A549 (cell line): ENCODE measurements around the gene KREMEN1.

Source experiments
- BHLHE40 ChIP-seq: IDR thresholded peaks from 2 replicates; pipeline ENCODE4 v1.6.1; 2012; ENCODE audit warnings: low read depth, low read length, inconsistent platforms
- CBX2 ChIP-seq: fragments of 200-600 bp; sonication (generic); IDR thresholded peaks from 2 replicates; pipeline ENCODE4 v1.6.1; 2016; ENCODE audit warnings: low read depth, mild to moderate bottlenecking, borderline replicate concordance
- CTCF ChIP-seq: fragments of >200 bp; sonication (Bioruptor Twin); formaldehyde crosslinking; IDR thresholded peaks from 3 replicates; pipeline ENCODE4 v1.5.1; 2016
- EP300 ChIP-seq, 2 experiments: fragments of >200 bp; sonication (Bioruptor Twin); formaldehyde crosslinking; IDR thresholded peaks; 2 replicates in 1 of 2; 3 replicates in 1 of 2; pipeline ENCODE4 v1.6.1; 2016 to 2017
- HOXB5 ChIP-seq: fragments of 250-450 bp; sonication (Bioruptor Pico); IDR thresholded peaks from 2 replicates; pipeline ENCODE4 v1.5.0; 2020; ENCODE audit warnings: mild to moderate bottlenecking, moderate library complexity
- NR3C1 ChIP-seq: fragments of >200 bp; sonication (Bioruptor Twin); formaldehyde crosslinking; IDR thresholded peaks from 3 replicates; pipeline ENCODE4 v1.6.1; 2017
- POLR2A ChIP-seq: IDR thresholded peaks from 2 replicates; pipeline ENCODE4 v1.6.1; 2012; ENCODE audit warnings: mild to moderate bottlenecking, low read length
- RAD21 ChIP-seq, 2 experiments: fragments of >200 bp in 1 of 2; sonication (Bioruptor Twin) in 1 of 2; formaldehyde crosslinking in 1 of 2; IDR thresholded peaks in 1 of 2; conservative IDR thresholded peaks in 1 of 2; 2 replicates in 1 of 2; 3 replicates in 1 of 2; pipeline ENCODE4 v1.6.1; 2012 to 2018; ENCODE audit warnings: inconsistent platforms in 1 of 2
- RNF2 ChIP-seq: fragments of 200-600 bp; sonication (generic); IDR thresholded peaks from 2 replicates; pipeline ENCODE4 v1.6.1; 2016; ENCODE audit warnings: low read depth, mild to moderate bottlenecking, antibody characterized with exemption, moderate library complexity, borderline replicate concordance
- ZFP36 ChIP-seq: fragments of 450-650 bp; IDR thresholded peaks from 2 replicates; pipeline ENCODE4 v1.6.1; 2014; ENCODE audit warnings: borderline replicate concordance; ENCODE audit not compliant: partially characterized antibody
- TF ChIP-seq, protein P1 (sequence below): IDR thresholded peaks from 2 replicates; pipeline ENCODE4 v1.6.1; 2012

DNA sequence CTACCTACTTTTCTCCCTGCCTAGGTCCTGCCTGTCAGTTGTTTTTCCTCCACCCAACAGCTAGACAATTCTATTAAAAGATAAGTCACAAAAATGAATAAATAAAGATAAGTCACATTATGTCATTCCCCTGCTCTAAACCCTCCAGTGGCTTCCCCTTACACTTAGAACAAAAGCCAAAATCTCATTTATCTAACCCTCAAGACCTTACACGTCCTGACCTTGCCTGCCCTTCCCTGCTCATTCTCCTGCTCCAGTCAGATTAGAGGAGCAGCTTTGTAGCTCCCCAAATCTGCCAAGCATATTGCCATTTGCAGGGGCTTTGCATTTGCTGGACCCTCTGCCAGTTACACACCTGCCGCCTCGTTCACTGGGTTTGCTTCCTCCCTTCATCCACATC lies 16.7 kb downstream of the KREMEN1 start:
- TF ChIP-seq CBX2 (no peak), HOXB5 (CRISPR knock-in tag) (no peak), CTCF (no peak), BHLHE40 (no peak), EP300 (IDR thresholded peaks at IDR 0.05) (no peak), RNF2 (no peak), POLR2A (no peak), ZFP36 (no peak), RAD21 (conservative IDR thresholded peaks at IDR 0.05 in 1 of 2, IDR thresholded peaks at IDR 0.05 in 1 of 2) (no peak), NR3C1 (no peak)
- TF ChIP-seq, protein P1, sequence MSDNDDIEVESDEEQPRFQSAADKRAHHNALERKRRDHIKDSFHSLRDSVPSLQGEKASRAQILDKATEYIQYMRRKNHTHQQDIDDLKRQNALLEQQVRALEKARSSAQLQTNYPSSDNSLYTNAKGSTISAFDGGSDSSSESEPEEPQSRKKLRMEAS, result no peak
